SKM-1 (cell line): ENCODE results near the gene LIMCH1.
"Not testable (repeated sequence)": the region's sequence is repeated elsewhere in the genome, so short reads cannot be mapped to it uniquely, and the experiment has no call there.

Experiments
- DNase-seq: peaks from one replicate; lab custom pipeline; 2025; ENCODE audit not compliant: unreplicated experiment; lab: John Stamatoyannopoulos, UW

The LIMCH1 gene, protein sequence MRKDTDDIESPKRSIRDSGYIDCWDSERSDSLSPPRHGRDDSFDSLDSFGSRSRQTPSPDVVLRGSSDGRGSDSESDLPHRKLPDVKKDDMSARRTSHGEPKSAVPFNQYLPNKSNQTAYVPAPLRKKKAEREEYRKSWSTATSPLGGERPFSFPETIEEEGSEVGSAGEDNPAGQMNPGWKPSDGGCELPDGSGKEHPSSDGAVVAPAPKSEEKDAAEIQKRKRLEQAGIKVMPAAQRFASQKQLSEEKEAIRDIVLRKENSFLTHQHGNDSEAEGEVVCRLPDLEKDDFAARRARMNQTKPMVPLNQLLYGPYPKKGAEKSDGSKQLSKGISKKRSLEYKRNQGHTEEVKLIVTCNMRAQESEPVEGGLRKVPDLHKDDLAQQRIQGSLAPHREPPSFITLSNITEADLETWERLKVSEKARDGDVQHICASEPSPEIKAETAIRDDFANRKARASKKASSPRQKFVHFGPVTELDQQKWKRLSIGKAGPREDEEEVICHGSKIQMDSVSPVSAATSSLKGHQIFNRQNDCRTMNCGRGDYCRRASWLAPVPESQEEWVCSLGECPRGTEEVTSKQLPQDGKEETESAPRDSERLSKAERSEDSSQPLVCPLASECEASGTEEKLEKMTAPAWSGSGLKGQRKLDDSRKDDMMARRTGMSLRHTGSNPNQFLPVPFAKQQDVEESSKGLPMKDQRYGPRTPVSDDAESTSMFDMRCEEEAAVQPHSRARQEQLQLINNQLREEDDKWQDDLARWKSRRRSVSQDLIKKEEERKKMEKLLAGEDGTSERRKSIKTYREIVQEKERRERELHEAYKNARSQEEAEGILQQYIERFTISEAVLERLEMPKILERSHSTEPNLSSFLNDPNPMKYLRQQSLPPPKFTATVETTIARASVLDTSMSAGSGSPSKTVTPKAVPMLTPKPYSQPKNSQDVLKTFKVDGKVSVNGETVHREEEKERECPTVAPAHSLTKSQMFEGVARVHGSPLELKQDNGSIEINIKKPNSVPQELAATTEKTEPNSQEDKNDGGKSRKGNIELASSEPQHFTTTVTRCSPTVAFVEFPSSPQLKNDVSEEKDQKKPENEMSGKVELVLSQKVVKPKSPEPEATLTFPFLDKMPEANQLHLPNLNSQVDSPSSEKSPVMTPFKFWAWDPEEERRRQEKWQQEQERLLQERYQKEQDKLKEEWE (N-terminal part only)

DNA sequence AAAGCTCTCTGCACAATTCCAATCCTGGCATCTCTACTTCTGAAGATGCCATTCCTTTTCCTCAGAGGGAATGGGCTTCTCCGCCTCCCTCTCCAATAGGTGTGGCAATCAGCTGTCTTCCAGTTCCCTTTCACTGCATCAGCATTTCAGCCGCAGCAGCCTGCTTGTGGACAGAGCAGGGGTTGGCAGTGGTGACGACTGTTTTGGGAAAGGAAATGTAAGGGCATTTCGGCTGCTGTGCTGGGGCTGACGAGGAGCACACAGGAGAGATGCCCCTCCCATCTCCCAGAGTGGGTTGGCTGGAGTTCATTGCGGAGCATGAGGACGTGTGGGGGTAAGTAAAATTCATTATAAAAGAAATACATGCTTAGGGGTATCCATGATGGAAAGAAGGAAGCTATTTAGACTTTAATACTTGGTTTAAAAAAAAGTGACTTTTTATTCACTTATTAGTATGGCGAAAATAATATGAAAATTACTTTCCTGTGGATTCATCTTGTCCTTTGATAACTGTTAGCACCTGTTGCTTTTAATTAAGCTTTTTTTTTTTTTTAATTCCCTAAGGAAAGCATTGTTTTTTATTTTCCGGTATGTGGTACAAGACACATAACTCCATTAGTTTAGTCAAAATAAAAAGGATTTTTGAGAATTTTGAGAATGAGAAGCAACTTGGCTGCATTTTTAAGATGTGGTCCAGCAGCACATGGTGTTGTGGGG, at the start of gene LIMCH1:
LIMCH1 (plus strand) TSS at position 141 of the 717 bp plus-strand sequence. CDS start 67,839 bp downstream, outside the sequence.
- DNase-seq = no peak

DNA sequence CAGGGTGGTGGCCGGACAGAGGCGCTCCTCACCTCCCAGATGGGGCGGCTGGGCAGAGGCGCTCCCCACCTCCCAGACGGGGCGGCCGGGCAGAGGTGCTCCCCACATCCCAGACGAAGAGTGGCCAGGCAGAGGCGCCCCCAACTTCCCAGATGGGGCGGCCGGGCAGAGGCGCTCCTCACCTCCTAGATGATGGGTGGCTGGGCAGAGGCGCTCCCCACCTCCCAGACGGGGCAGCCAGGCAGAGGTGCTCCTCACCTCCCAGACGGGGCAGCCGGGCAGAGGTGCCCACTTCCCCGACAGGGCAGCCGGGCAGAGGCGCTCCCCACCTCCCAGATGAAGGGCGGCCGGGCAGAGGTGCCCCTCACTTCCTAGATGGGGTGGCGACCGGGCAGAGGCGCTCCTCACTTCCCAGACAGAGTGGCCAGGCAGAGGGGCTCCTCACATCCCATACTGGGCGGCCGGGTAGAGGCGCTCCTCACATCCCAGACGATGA, 46.8 kb upstream of the LIMCH1 start:
- DNase-seq = not testable (repeated sequence)

DNA sequence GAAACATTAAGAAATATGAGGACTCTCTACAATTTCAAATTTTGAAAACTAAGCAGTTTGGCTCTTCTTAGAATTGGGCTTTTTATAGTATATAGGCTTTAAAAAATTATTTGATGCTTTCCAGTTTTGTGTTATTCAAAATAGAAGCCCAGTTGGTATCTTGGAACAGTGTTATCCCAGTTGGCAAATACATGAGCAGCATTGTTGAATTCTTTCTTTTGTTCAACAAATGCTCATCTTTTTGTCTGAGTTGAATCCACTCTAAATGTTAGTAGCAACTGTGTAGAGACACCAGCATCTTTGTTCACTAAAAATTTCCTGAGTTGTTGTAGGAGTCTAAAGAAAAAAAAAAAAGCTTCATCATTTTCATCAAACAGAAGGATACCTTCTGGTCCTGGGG, 41.0 kb upstream of the LIMCH1 start:
- no peak for DNase-seq

DNA sequence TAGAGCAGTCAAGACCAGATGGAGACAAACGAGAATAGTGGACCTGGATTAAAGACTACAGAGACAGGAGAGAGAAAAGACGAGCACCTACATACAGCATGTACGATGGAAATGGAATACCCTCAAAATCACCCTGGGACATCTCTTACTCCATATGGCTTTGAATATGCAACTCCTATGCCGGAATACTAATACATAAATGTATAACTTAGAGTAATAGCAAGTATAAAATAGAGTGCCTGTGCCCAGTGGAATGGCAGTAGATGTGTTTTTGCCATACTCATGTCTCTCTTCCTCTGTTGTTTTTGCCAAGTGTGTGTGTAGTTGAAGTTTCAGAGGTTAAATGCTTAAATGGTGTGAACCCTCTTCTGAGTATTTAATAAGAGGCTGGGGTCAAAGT, 39.8 kb upstream of the LIMCH1 start:
- no peak for DNase-seq

DNA sequence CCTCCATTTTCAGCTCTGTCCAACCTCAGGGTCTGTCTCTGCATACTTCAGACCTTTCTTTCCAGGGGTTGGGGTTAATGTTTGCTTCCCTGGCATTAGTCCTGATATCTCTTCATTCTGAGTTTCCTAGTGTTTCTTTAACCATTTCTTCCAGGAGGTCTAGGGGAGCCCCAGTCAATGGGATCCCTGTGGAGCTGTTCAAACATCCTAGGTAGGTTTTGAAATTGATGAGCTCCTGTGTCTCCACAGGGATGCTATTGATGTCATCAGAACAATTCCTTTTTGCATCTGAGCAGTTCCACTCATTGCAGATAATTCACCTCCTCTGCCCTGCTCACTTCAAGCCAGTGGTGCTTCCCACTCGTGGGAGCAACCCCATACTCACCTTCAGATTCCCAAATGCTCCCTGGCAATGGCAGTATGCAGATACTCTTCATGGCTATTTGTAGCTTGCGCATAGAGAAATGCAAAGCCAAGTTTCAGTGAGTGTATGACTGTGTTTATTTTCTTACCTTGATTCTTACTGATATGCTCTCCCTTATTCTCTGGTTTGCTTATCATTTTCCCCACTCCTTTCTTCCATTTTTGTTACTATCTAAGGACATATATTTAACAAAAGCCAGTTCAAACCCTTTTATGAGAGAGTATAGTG, 33.7 kb upstream of the LIMCH1 start:
- DNase-seq = no peak

DNA sequence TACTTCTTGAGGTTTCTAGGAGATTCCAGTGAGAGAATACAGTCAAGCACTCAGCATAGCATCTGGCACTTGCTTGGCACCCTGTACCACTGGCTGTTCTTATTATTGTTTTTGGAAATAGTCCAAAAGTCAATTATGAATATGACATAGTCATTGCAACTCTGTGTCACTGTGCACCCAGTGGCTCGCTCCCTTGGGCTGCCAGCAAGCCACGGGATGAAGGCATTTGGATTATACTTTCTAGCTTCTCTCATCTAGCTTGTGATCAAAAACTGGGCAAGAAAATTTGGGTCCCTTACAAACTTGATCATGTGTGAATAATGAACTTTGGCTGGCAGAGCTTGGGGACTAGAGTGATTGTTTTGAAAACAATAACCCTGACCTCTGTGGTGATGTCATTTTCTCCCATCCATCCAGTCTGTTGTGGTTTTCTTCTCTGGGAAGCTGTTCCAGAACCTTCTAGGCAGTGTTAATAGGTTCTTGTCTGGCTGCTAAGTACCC, 32.7 kb upstream of the LIMCH1 start:
- no peak for DNase-seq

DNA sequence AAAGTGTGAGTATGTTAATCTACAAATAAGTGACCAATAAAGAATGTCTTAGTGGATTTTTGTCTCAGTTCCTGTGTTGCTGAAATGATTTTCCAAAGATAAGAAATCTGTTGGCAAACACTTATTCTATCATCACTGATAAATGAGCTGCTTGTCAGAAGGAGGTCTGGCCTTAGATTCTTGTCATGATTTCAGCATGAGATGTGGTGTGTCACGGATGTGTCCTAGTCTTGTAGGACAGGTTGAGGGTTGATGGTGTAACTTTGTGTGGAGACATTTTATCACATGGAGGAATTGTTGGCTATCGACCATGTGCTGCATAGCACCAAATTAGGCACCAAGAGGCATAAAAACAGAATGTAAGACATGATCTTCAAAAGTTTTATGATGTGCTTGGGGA, 31.8 kb upstream of the LIMCH1 start:
- DNase-seq = no peak

DNA sequence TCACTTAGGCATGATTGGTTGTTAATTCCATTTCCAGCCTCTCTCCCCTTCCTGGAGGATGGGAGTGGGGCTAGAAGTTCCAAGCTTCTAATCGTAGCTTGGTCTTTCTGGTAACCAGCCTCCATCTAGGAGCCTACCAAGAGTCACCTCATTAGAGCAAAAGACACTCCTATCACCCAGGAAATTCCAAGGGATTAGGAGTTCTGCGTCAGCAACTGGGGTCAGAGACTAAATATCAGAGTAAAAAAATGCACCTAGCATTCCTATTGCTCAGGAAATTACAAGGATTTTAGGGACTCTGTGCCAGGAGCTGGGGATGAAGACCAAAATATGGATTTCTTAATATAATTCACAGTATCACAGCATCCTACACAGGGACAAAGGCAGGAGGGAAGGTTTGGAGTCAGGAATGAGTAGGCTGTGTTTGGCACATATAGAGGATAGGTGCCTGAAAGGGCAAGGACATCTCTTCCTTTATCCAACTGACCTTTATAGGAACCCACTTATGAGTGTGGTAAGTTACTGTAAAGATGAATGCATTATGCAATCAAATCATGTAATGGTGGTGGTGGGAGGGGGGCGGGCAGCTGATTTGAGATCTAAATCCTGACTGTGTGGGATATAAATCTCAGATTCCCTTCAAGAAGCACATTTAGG, 30.5 kb upstream of the LIMCH1 start:
- no peak for DNase-seq

DNA sequence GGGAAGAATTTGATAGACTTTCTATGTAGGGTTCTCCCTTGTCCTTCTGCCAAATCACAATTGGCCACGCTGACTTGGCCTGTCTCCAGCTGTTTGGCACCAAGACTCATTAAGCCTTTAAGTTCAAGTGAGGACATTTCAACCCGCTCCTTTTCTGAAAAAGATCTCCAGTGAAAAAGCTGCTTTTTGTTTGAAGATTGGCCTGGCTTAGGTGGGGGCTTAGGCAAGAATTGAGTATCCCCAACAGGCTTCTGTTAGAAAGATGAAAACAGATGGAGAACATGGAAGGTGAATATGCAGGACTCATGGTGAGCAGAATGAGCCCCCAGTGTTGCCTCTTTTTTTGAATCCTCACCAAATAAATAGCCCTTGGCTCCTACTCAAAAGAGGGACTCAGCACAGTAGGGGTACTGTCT, 28.5 kb upstream of the LIMCH1 start:
- no peak for DNase-seq

DNA sequence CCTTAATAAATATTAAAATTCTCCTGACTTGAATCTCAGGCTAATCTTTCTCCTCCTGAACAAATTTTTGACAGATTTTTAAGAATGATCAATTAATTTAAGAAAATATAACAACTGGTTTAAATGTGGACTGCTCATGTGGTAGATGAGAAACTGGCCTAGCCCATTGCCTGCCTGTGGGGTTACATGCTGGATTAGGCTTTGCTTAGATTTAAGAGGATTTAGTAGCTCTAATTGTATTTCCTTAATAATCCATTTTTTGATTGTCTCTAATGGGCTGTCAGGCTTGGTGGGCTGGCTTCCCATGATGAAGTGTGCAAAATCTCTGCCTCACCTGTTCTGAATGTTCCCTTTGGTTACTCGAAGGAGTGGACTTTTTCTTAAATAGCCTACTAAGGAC, 27.8 kb upstream of the LIMCH1 start:
- DNase-seq = no peak

DNA sequence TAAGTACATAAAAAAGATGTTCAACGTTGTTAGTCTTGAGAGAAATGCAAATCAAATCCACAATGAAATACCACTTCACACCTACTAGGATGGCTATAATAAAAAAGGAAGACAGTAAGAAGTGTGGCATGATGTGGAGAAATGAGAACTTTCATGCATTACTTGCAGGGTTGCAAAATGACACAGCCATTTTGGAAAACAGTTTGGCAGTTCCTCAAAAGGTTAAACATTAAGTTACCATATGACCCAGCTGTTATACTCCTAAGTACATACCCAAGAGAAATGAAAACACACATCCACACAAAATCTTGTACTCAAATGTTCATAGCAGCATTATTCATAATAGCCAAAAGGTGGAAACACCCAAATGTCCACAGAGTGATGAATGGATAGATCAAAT, 25.8 kb upstream of the LIMCH1 start:
- peak; percentile 51 for DNase-seq

DNA sequence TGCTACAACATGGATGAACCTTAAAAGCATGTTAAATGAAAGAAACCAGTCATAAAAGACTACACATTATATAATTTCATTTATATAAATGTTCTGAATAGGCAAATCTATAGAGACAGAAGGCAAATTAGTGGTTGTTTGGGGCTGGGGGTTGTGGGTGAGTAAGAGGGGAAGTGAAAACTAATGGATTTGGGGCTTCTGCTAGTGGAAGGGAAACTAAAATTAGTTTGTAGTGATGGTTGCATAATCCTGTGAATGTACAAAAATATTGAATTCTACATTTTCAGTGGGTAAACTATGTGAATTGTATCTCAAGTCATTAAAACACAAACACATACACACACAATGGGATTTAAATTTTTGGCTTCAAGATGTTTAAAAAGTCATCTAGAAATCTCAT, 25.4 kb upstream of the LIMCH1 start:
- DNase-seq = peak; percentile 32

DNA sequence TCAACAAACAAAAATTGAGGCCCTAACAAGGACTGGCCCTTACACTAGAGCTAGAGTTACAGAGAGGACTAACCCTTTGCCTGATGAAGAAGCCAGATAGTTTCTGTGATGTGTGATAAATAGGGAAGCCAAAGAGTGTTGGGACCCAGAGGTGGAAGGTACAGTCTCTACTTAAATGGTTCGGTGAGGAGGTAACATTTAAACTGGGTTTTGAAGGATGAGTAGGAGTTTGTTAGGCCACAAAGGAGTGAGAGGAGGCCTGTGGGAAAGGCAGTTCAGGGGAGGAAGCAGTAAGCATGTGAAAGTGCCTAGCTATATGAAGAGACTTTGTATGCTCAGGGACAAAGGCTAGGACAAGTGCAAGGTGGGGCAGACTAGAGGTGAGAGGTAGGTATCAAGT, 23.8 kb upstream of the LIMCH1 start:
- no peak for DNase-seq

DNA sequence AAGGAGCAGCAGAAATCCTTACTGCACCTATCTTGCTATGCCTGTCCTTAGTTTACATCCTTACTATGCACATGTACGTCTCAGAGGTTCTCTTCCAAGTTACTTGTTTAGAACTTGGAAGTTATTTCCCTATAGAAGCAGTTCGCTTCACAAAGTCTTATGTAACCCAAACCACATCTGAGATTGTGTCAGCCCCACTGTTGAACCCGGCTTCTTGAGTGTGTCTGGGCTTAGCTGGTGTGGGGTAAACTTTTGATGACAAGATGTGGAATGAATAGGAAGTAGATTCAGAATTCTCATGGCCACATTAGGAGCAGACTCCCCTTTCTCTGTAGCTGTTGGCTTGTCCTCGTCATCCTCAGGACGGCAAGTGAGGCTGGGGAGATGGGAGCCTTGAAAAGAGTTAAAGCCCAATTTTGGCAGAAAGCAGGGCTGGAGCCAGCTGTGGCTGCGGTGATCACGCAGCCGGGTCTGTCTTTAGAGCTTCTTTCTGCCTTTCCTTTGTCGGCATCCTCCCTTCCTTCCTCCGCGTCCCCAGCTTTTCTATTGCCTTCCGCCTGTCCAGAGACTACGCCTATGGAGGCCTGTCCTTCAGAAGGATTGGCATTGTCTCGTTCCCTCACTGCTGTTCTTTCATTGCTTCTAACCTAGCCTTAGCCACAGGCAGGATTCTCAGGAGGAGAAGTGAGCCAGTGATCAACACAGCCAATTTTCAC, 23.0 kb upstream of the LIMCH1 start:
- DNase-seq = peak; percentile 81

DNA sequence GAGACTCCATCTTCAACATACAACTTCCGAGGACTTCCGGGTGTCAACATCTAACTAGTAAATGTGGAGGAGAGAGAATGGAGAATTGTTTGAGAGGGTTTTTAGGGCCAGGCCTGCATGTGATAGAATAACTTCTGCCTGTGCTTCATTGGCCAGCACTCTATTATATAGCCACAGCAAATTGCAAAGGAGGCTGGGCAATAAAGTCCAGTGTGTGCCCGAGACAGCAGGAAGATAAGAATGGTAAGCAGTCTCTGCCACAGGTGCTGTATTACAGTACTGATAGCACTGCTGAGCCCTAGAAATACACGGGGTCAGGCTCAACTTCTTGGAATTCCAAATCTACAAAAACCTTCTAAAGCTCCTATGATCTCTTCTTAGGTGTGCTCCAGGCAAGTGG, 20.8 kb upstream of the LIMCH1 start:
- no peak for DNase-seq

DNA sequence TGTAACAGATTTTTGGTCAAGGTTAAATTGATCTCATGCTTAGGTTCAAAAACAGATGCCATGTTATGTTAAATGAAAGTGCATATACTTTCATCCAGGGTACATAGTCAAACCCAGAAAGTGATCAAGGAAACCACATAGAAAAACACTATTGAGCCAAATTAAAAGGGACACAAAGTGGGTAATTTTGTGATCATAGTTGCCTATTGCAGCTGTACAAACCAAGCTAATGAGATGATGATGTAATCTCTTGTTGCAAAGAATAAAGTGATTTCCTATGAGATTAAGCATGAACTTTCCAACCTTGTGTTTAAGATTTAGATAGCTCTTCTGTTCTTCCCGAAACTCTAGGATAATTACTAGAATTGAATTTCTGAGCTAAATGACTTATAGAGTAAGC, 20.2 kb upstream of the LIMCH1 start:
- DNase-seq = no peak

DNA sequence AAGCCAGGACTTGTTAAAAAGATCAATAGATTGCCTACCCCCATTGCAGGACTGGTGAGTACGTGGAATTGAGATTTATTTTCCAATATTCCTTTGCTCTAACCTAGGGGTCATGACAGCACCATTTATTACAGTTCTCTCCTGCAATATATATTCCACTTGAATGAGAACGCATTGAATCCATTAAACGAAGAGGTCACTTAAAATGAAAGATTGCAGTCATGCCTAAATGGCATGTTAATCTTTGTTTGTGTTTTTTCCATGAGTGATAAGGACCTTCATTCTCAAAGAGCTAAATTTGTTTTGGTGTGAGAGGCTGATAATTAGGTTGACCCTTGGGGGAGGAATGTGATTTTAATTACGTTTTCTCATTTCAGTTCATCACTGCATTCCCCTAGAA, 13.5 kb upstream of the LIMCH1 start:
- DNase-seq = no peak

DNA sequence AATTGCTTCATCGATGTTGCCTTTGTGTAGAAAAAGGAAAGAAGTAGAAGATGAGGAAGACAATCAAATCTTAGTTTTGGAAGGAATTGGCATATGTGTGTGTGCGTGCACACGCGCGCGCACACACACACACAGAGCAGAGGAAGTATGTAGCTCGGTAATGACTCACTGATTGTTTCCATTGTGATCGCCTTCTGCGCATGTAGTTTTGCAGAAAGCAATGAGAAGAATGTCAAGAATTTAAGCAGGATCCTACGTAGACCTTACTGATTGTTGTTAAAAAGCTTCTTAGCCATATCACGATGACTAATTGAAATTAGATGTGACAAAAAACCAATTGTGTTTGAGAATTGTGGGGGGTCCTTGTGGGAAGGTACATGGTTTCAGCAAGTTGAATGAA, 12.8 kb upstream of the LIMCH1 start:
- no peak for DNase-seq

DNA sequence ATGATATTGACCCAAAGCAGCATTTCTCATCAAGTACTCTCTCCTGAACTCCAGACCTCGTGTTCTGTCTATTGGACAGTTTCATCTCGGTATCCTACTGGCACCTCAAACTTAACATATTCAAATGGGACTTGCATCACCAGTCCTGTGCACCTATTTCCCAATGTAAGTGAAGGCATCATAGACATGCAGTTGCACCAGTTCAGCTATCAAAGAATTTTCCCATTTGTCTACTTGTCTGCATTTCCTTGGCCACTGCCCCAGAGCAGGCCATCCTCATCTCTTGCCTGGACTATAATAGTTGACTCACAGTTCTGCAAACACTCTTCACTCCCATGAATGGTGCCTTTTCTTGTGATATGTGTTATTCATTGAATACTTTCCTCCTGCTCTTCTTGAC, 11.3 kb upstream of the LIMCH1 start:
- DNase-seq = no peak
